Ishikawa (cell line): ENCODE results near the gene ITGA11.

Experiments
- NFIC ChIP-seq: IDR thresholded peaks from 2 replicates; pipeline ENCODE4 v1.6.1; 2012
- YY1 ChIP-seq: IDR thresholded peaks from 2 replicates; pipeline ENCODE4 v1.6.1; 2012; ENCODE audit warnings: low read depth

DNA sequence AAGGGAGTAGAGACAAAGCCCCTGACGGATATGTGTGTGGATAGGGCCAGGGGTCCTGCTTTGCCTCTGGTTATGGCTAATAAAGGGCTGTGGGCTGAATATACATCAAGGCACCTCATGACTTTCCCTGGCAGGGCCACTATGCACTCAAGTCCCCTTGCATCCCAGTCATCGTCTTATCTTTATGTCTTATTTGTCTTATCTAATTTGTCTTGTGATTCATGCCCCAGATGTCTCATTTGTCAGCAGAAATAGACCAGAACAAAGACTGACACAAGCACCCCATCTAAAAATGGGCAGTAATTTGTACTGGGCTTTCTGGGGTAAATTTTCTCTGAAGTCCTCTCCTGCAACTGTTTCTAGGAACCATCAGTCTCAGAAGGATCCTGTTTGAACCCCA is 68.6 kb downstream of the ITGA11 start:
- TF ChIP-seq YY1 (no peak), NFIC (no peak)
